ENCODE measurements around the gene CCIN.
"Not testable (repeated sequence)": the region's sequence is repeated elsewhere in the genome, so short reads cannot be mapped to it uniquely, and the experiment has no call there.

The CCIN gene

GRCh38 chr9:36127652-36128244 is 41.4 kb upstream of the CCIN start:
- no peak for DNase-seq (ENCODE audit: low read depth)

GRCh38 chr9:36128349-36128748 is 40.8 kb upstream of the CCIN start:
- peak; percentile 24 for DNase-seq (ENCODE audit: low read depth)
- no peak for TF ChIP-seq CTCF (conservative IDR thresholded peaks at IDR 0.05; ENCODE audit: low read length)
- H3K4me3 ChIP-seq (ENCODE audit: low read length): no peak overlapping the region

More at GRCh38 chr9:36127652-36128244, 41.4 kb upstream of the CCIN start:
- H3K4me3 ChIP-seq (ENCODE audit: low read length): no peak overlapping the region
- no peak for TF ChIP-seq CTCF (conservative IDR thresholded peaks at IDR 0.05; ENCODE audit: low read length)

GRCh38 chr9:36129139-36129538 is 40.0 kb upstream of the CCIN start:
- H3K4me3 ChIP-seq (ENCODE audit: low read length): no peak overlapping the region
- no peak for DNase-seq (ENCODE audit: low read depth)
- no peak for TF ChIP-seq CTCF (conservative IDR thresholded peaks at IDR 0.05; ENCODE audit: low read length)

GRCh38 chr9:36131666-36132065 is 37.5 kb upstream of the CCIN start:
- DNase-seq (ENCODE audit: low read depth); H3K4me3 ChIP-seq (ENCODE audit: low read length): not testable (repeated sequence)

GRCh38 chr9:36132086-36132485 is 37.1 kb upstream of the CCIN start:
- no peak for TF ChIP-seq CTCF (conservative IDR thresholded peaks at IDR 0.05; ENCODE audit: low read length)
- no peak overlapping the region for H3K4me3 ChIP-seq (ENCODE audit: low read length)
- peak; percentile 44 for DNase-seq (ENCODE audit: low read depth)

GRCh38 chr9:36134761-36135505 is 34.3 kb upstream of the CCIN start:
- H3K4me3 ChIP-seq (ENCODE audit: low read length): no peak overlapping the region
- TF ChIP-seq CTCF (conservative IDR thresholded peaks at IDR 0.05; ENCODE audit: low read length): no peak
- no peak for DNase-seq (ENCODE audit: low read depth)

- peak overlapping the region; percentile 75 for H3K4me3 ChIP-seq (ENCODE audit: low read length)
- no peak for TF ChIP-seq CTCF (conservative IDR thresholded peaks at IDR 0.05; ENCODE audit: low read length)
- DNase-seq (ENCODE audit: low read depth): no peak
Measured at GRCh38 chr9:36135741-36136271, 33.4 kb upstream of the CCIN start.
